HG03457 (cell line): ENCODE measurements around the gene TMEM11.
"Not testable (repeated sequence)": the region's sequence is repeated elsewhere in the genome, so short reads cannot be mapped to it uniquely, and the experiment has no call there.

ENCODE experiments used
- ATAC-seq: cut with Tn5 transposase; IDR thresholded peaks from one replicate; pipeline ENCODE4 v1.9.1; 2021; ENCODE audit warnings: moderate number of reproducible peaks; ENCODE audit not compliant: unreplicated experiment

TMEM11 gene

DNA sequence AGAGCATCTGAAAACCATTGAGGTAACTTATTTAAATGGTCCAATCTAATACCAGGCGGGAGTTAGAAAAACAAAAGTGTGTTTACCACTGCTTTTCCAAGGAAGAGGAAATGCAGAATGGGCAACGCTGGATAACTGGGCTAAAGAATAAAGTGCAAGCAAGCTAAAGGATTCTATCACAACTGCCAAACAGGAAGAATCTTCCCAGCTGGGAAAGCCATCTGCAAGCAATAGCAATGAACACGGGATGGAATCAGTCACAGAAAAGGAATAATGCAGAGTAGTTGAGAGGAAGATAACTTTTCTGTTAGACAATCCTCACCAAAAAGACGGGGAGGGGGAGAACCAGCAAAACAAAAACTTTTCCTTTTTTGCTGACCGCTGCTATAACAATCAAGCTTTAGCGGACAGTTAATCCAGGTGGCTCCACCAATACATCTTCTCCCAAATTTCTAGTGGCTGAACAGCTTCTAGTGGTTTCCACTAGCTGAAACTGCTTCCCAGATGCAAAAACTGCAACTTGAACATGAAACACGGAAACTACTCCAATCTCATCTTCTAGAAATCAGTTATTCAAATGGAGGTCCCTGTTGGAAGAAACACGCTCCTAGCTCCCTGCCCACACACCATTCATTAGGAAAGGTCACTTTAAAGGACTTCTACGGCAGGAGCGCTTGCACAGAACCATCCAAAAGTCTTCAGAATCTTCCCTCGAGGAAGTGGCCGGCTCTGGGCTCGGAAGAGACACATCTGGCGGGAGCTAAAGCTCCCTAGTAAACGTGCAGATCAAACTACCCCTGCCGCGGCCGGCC lies 929 bp downstream of the TMEM11 start:
- ATAC-seq: no peak

DNA sequence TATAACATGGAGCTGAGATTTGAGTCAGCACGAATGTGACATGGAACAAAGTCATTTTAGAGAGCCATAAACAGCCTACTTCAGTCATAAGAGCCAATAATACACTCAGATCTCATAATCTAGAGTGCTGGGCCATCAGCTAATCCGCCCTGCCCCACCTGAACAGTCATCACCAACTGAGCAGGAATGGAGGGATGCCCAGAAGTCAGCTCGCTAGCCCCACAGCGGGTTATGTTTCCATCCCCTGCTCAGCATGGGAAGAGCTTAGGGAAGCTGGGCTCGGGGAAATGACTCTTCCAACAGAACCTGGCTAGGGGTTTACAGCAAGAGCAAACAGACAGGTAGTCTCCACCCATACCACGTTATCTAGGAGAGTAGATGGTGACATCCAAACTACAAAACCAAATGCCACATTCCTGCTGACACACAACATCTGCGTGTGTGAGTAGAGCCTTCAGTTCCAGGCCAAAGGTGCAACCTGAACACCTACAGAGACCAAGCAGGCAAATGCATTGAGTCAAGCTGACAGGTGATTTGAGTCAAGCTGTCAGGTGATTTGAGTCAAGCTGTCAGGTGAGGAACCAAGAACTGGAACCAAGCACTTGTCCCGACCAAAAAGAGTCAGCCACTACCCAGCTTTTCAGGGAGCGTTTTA lies 2.0 kb downstream of the TMEM11 start:
- ATAC-seq: no peak

DNA sequence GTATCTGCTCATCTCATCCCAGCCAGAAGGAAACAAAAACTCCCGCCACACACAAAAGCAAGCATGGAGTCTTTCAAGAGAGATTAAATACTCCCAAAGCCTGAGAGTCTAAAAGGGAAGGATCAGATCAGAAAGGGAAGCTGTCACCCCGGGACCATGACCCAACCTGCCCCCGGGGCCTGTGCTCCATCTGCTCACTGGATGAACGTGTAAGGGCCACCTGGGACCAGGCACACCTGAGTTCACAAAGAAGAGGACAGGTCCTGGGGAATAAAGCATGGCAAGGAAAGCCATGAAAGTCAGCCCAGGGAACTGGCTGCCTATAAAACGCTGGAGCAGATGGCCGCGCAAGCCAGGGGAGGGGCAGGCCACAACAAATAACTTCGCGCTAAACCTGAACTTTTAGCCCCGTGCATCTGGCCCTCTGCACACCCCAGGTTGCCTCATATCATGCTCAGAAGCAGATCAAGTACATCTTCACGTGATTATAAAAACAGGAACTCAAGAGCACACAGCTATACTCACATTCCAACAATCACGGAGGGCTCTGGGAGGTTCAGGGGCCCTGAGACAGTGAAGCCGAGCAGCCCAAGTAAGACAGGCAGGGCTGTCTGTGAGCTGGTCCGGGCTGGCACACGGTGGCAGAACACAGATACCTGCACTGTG lies 3.4 kb downstream of the TMEM11 start:
- ATAC-seq: no peak

DNA sequence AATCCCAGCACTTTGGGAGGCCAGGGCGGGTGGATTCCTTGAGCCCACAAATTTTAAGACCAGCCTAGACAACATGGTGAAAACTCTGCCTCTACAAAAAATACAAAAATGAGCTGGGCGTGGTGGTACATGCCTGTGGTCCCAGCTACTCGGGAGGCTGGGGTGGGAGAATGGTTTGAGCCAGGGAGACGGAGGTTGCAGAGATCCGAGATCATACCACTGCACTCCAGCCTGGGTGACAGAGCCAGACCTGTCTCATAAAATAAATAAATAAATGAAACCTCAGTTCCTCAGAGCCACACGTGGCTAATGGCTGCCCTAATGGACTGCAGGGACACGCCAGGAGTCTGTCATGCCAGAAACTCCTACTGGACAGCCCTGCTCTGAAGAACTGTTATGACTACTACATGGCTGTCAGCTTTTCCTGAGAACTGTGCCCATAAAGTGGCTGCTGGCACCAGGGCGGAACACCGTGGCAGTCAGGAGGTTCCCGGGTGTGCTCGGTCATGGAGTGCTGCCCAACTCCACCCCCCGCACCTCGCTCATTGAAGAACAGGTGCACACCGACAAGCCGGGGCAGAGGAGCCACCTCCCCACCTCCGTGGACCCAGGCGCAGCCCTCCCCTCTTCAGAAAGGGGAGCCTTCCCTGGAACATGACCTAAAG lies 4.3 kb downstream of the TMEM11 start:
- no peak for ATAC-seq

DNA sequence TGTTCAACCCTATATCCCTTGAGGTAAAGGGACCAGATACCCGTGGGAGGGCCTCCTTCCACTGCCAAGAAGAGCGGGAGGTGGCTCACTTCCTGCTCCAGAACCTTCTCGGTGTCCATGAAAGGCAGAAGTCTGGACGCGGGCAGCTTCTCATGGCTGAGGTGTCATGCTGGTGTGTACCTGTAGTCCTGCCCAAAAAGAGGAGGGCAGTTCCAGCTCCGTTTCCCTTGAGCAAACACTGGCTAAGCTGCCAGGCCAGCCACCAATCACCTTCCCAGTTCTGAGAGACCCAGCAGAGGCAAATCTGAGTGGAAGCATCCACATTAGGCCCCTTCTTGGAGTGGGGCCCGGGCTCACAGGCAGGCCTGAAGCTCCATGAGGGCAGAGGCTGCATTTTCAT lies 5.6 kb downstream of the TMEM11 start:
- no peak for ATAC-seq

DNA sequence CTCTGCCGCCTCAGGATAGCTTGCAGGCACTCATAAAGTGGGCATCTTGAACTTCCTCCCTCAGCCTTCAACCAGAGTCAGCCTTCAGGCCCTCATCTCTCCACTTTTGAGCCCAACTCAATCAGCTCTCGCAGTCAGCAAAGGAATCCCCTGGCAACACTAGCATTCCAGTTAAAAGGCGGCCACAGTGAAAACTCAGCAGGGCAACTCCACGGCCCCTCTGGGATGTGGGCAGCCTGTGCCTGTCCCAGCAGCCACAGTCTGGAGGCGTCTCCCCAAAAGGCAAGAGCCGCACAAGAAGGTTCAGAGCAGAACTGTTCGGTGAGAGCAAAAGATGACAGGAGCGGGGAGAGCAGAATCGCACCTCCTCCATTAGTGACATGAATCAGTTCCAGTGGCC lies 9.0 kb downstream of the TMEM11 start:
- ATAC-seq: no peak

DNA sequence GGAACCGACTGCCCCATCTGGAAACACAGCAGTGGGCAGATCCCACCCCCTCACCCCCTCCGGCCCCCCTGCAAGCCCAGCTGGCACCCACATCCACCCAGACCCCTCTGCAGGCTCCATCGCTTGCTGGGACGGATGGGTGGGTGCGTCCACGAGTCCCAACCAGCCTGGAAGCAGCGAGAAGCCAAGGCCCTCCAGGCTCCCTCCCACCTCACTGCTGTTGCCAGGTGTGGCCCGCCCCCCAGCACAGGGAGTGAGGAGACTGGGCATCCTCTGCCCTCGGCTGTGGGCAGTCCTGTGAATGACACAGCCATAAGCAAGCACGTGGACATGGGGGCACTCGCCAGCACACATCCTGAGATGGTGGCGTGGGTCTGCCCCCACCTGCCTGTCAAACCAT lies 11.4 kb downstream of the TMEM11 start:
- ATAC-seq: no peak

DNA sequence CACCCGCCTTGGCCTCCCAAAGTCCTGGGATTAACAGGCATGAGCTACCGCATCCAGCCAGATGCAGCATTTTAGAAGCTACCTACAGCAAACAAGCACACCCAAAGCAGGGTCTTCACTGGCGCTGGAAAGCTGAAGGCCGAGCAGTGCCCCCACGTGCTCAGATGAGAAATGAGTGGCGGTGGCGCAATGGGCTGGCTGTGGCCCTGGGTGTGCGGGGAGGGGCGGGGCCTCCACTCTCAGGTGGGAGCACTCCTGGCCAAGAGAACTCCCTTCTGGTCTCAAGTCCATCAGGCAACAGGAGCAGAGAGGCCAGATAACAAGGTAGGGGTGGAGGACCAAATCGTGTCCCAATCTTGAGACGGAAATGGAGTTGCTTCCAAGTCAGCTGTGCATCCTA lies 12.1 kb downstream of the TMEM11 start:
- no peak for ATAC-seq

DNA sequence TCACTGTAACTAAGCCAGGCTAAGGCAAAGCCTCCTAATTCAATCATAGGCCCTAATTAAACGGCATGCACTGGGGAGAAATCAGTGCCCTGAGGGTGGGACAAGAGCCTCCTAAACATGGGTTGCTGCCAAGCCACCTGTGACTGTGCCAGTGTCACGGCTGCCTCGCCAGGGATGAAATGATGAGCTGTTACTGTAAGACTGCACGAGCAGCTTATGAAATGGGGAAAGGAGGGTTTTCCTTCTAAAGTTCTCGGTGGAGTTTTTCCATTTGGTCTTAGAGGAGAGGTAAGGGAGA lies 12.7 kb downstream of the TMEM11 start:
- no peak for ATAC-seq

DNA sequence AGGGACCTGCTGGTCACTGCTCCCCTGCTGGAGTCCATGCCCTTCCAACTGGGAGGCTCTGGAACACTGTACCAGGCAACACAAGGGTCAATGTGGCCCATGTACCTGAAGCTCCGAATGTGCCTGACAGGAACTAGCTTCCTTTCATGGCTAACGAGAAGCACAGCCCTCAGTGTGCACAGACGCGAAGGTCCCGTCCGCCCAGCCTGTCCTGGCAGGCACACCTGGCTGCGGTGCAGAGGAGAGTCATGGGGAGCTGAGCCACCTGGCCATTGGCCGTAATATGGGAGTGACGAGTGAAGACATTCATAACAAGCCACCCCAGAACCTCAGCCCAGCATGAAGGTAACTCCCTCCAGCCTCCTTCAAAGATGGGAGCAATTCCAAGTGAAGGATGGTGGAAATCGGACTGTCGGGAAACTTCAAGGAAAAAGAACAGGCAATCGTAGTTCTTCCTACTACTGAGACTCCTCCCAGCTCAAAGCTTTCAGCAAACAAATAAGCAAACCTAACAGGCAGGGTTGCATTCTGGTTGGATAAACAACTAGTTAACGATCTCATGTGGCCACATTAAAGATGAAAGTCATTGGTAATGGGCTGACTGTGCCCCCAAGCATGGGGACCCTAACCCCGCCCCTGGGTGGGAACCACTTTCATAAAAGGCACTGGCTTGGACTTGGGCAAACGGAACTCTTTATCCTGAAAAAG lies 13.2 kb downstream of the TMEM11 start:
- no peak for ATAC-seq

DNA sequence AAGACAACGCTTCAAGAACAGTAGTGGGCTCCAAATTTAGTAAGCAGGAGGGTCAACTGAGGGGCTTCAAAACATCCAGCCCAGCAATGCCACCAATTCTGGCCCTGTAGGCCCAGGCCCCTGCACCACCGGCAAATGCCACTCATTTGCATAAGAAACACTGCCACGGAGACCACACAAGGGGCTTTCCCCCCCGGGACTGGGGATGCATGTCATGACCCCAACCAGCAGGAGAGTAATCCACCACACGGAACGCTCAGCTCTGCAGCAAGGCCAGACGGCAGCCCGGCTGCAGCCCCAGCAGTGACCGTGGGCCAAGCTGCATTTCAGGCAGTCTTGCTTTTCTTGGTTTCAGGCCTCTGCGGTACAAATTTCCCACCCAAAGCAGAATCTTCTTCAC lies 14.1 kb downstream of the TMEM11 start:
- no peak for ATAC-seq

DNA sequence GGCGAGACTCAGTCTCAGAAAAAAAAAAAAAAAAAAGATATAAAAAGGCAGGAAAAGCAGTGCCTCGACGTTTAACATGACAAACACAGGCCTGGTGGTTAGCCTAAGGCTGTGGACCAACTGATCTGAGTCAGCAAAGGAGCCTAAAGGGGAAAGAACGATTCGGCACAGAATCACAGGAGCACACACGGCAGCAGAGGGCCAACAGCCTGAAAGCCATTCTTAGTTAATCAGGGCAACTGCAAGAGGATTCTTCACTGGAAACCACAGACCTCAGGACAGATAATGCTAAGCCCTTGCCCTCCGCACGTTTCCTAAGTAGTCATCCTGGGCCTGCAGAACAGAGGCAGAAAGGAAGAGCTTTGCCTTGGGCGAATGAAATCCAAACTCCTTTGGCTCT lies 14.7 kb downstream of the TMEM11 start:
- ATAC-seq: no peak

DNA sequence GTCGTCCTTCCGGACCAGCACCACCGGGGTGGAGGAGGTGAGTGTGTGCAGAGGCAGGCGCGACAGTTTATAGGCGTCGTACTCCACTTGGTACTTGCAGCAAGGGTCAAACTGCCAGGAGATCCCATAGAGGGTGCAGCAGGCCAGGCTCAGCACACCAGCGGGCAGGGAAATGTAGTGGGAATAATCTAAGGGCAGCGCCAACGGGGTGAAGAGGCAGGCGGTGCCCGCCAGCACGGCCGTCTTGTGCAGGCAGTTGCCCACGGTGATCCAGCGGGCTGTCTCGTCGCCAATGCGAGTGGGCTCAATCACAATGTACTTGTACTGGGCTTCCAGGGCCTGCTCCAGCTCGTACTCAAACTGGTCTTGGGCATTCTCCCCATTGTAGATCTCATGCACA lies 15.6 kb downstream of the TMEM11 start:
- no peak for ATAC-seq

DNA sequence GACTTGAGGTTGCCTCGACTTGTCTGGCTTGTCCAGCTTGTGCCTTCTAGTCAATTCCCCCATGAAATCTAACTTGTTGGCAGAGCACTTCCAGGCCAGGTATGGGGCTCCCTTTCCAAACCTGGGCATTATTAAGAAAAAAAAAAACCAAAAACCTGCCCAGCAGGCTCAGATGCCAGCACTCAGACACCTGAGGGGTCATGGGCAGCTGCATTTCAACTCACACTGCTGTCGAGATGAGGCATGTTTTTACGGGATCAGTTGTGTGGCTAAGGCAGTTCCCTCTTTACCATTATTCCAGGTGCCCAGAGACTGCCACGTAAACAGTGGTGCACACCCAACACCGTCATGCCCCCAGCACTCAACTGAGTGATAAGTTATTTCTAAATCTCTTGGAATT lies 17.8 kb downstream of the TMEM11 start:
- ATAC-seq: no peak

DNA sequence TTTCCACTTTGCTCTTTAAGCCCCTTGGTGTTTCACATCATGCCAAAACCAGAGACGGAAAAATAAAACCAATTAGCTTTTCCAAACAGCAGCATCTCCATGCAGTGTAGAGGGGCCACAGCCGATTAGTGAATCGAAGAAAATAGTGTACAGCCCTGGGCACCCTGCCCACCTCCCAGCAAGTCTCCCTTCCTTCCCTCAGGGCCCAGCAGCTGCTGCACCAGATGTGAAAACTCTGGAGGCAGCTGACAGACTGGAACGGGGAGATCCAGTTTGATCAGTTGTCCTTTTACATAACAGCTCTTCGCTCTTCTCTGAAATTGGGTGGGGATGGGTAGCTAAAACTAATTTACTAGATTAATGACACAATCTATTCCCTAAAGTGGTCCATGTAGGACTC lies 19.3 kb downstream of the TMEM11 start:
- no peak for ATAC-seq

DNA sequence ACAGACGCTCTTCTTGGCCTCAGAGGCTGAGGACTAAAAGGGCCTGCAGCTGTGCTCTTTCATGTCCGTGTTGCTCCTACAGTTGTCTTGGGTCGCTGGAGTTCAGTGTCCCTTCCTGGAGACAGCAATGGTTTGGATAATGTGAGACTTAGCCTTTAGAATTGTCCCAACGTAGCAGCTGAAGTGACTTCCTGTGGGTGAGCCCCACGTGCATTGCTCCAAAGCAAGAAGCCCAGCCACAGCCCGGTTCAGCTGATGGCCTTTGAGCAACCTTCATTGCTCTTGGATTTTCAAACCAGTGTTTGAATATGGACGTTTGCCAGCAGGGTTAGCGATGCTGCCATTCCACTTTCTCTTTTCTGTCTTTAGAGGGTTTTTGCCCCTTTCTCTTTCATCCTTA lies 19.7 kb downstream of the TMEM11 start:
- no peak for ATAC-seq

DNA sequence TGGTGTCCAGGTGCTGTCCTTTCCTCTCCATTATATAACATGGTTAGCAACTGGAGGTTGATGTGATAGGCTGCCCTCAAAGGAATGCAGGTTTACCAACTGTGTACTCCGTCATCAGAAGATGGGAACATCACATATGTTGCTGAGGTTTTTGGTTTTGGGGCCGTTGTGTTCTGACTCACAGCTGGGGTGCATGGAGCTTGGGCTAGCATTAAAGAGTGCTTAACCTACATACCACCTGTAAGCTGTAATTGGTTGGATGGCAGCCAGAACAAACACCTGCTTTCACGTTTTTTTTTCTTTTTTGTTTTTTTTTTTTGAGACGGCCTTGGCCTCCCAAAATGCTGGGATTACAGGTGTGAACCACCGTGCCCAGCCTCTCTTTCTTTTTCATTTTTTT lies 20.9 kb downstream of the TMEM11 start:
- ATAC-seq: no peak

DNA sequence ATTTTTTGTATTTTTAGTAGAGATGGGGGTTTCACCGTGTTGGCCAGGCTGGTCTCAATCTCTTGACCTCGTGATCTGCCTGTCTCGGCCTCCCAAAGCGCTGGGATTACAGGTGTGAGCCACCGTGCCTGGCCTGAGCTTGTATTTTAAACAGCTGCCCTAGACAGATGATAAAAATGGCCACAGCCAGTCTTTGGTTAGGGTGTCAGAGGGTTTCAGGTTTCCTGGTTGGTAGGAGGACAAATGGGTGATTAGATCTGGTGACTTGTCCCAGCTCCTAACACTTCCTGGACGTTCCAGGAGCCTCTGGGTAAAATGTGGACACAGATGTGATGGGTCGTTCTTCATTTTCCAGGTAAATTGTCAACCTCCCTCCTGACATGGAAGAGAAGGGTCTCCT lies 21.5 kb downstream of the TMEM11 start:
- ATAC-seq: not testable (repeated sequence)

DNA sequence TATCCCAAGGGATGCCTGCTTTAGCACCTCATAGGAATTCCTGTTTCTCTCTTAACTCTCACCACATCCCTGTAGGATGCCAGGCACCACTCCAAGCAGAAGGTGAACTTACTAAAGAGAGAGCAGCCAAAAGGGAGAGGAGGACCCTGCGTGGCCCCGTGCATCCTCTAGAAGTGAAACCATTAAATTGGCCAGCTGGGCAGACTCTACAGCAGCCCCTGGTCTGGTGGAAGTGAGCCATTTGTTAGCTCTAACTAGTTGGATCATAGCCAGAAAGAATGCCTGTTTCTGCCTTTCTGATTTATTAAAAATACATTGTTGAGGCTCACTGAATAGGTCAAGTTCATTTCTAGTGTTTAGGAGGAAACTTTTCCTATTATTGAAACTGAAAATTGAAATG lies 22.3 kb downstream of the TMEM11 start:
- ATAC-seq: no peak

DNA sequence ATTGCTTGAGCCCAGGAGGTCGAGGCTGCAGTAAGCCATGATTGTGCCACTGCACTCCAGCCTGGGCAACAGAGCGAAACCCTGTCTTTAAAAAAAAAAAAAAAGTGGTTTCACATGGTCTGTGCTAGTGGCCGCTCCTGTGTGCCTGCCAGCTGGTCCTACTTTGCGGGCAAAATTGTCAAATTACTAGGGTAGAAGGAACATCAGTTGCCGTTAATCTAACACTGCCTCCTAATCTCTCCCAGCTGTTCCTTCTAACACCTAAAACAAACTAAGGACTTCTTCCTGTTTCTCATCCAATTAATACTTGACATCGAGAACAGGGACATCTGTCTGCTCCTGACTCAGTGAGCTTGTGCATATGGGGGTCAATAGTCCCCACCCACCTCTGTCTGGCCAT lies 23.9 kb downstream of the TMEM11 start:
- no peak for ATAC-seq

DNA sequence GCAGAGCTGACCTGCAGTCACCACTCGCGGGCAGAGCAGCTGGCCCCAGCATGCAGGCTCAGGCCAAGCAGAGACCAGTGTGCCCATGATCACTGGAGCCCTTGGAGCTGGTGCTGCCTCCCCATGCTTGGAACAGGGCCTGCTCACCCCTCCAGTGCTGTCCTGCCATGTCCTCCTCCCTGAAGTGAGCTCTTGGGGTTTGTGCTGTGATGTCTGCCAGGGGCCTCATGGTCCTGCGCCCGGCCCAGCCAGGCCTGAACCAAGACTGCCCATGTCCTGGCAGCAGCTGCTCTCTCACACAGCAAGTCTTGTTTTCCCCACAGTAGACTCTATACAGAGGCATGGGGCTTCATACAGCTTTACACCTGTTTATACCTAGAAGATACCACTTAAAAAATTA lies 24.6 kb downstream of the TMEM11 start:
- no peak for ATAC-seq
